NCI-H1694 (cell line): ENCODE data around the gene ERCC6L2.

Experiments
- DNase-seq: peaks from one replicate; lab custom pipeline; 2025; lab: John Stamatoyannopoulos, UW

ERCC6L2 gene, protein sequence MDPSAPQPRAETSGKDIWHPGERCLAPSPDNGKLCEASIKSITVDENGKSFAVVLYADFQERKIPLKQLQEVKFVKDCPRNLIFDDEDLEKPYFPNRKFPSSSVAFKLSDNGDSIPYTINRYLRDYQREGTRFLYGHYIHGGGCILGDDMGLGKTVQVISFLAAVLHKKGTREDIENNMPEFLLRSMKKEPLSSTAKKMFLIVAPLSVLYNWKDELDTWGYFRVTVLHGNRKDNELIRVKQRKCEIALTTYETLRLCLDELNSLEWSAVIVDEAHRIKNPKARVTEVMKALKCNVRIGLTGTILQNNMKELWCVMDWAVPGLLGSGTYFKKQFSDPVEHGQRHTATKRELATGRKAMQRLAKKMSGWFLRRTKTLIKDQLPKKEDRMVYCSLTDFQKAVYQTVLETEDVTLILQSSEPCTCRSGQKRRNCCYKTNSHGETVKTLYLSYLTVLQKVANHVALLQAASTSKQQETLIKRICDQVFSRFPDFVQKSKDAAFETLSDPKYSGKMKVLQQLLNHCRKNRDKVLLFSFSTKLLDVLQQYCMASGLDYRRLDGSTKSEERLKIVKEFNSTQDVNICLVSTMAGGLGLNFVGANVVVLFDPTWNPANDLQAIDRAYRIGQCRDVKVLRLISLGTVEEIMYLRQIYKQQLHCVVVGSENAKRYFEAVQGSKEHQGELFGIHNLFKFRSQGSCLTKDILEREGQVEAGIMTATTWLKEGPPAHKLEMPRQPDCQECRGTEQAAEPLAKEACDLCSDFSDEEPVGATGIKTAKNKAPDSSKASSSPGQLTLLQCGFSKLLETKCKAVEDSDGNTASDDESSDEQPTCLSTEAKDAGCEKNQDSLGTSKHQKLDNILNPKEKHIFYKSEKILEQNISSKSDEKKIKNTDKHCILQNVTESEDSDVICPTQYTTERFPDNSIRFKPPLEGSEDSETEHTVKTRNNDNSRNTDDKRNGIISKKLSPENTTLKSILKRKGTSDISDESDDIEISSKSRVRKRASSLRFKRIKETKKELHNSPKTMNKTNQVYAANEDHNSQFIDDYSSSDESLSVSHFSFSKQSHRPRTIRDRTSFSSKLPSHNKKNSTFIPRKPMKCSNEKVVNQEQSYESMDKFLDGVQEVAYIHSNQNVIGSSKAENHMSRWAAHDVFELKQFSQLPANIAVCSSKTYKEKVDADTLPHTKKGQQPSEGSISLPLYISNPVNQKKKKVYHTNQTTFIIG (N-terminal part only)

DNA sequence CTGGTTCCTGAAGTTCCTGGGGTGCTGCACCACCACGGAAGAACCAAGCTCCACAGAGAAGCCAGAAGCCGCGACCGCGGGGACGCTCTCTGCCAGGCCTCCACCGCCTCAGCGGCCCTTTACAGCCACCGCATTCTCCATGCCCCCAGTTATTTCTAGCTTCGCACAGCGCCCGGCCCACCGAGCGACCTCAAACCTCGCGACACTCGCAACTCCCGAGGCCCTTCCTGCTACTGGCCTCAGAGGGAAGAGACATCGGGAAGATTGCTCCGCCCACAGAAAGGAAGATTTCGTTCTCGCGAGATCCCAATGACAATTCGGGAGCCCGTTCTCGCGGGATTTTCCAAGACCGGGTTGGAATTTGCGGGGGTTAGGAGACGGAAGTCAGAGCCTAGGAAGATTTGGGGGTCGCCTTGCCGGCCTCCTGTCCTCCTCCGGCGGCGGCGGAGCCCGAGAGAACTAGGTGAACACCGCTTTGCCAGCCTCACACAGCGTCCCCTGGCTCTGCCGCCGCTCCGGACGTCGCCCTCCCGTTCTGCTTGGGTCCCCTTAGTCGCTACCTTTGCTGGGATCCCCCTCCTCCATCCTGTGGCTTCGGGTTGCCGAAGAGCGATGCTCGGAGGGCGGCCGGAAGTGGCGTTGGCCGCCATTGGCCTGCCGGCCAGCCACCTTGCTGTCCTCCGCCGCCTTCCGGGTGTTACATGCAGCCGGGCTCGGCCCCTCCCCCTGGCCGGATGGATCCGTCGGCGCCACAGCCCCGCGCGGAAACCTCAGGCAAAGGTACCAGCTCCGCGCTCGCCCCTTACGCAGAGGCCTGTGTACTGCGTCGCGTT, at the start of gene ERCC6L2:
Gene ERCC6L2, plus strand, starts transcription at position 387 of the 833 bp plus-strand sequence. Its CDS starts 348 bp downstream, at position 735.
- DNase-seq = peak; percentile 96

DNA sequence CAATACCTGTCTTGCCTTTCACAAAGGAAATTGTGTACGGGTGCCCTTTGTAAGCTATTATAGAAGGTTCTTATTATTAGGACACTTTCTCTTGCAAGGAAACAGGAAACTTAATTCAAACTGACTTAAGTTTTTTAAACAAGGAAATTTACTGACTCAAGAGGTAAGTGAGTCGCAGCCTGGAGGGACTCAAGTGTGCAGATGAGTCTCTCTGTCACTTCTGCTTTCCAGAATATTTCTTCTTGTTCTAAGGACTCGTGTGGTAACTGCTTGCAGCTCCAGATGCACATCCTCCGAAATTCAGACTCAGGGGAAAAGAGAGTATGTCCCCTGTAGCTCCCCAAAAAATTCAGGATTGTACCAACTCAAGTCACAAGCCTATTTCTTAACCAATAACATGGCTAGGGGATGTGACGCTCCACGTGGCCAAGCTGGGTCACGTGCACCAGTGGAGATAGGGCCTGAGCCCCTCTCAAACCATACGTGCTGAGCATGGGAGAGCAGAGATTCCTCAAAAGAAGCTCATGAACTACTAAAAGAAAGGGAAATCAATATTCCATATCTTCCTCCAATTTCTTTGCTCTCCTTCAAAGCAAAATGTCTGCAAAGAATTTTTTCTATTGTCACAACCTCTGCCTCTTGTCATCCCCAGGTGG, 49.2 kb upstream of the ERCC6L2 start:
- no peak for DNase-seq

DNA sequence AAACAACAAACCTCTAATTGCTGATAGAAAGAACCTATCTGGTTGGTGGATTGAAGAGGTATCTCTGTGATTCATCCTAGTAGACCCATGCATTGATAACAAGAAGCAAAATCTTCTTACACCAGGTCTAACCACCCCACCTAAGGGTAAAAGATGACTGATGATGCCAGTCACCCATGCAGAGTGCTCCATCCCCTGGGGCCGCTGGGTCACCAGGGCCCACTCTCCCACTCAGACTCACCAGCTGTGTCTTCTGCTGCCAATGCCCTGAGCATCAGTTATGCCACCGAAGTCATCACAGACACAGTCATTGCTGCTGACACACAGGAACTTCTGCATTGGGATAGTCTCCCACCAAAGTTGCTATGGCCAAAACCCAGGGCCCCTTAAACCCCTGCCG, 44.7 kb upstream of the ERCC6L2 start:
- no peak for DNase-seq

DNA sequence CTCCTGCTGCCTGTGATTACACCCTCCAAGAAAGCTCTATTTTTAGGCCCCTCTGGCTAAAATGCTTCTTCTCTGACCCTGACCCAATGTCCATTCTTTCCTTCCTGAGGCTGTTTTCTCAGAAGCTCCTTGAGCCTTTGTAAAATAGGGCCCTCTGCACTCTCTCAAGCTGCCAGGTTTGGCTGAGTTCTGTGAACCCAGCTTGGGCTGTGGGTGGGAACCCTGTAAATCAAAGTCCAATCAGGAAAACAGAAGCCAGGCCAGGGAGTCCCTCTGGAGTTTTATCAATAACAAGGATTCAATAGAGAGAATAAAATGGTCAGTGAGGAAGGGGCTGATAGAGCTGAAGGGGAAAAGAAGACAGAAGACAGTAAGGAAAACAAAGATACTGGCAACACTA, 43.7 kb upstream of the ERCC6L2 start:
- no peak for DNase-seq

DNA sequence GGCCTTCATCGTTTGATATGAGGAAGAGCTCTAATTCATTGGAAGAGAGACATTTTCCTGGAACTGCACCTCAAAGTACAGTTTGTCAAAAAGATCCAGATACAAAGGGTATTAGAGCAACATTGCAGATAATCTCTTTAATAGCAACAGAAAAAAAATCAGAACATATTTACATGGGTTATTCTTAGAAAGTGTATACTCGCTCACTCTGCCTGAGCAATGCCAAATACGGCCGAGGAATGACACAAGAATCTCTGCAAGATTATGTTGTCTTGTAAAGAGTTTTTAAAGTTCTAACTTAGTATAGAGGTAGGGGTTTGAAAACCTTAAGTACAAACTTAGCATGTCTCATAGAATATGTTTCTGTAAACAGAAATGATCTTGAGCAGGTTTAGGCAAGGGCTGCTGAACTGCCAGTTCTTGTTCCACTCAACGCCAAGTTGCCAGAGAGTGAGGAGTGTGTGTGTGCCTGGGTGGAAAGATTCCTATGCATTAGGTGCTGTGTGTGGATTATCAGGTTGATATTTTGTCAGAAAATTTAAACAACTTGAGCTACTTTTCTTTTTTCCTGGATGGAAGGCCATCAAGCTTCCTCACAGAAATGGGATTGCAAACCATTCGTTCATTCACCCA, 41.8 kb upstream of the ERCC6L2 start:
- no peak for DNase-seq

DNA sequence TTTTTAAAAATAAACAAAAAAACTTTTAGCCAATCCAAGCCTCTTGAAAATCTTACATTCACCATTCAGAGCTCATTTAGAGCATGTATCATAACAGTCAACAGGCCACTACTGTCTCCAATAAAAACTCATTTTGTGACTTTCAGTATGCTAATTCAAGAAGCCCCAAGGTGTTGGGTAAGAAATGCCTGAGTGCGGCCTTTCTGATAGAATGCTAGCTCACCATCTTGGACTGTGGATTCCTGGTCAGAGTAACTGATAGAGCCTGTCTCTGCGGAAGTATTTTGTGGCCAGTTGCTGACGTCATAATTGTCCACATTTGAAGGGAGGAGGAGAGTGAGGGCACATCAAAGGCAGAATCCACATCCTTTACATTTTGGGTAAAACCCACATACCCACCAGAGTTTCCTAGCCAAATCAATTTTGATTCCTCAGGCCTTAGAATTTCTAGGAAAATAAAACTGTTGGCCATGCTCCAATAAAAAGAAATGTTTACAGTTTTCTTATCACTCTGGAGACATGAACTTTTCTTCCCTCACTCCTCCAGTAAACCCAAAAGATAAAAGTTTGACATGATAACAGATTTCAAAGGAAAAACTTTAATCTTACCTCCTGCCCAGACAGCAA, 41.1 kb upstream of the ERCC6L2 start:
- DNase-seq = no peak

DNA sequence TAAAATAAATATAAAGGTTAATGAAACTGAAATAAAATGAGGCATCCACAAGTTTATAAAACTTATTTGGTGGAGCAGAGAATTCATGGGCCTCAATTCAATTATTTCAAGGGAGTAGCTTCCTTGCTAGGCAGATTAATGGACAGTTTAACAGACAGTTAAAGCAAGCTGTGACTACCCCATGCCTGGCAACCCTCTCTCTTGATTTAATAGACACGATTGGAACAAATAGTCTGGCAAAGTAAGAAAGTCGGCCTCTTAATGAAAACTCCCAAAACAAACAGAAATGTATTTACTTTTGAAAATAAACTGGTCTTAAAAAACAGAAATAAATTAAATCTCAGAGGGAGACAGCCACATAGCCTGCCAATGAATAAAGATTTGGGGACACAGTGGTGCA, 40.1 kb upstream of the ERCC6L2 start:
- no peak for DNase-seq

DNA sequence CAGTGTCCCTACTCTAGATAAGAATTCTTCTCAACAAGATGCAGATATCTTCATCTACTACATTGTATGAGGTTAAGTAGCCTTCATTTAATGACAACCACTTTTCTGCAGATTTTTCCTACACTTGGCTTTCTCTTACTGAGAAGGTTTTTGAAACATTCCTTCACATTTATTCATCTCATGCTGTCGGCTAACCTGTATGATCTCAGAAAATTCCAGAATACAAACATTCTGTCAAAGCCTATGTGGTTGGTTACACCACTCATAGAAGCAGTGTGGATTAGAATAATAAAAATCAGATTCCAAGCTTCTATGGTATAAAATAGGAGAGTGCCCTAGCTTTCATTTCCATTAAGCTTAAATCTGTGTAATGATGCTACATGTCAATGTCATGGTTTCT, 39.4 kb upstream of the ERCC6L2 start:
- DNase-seq = no peak

DNA sequence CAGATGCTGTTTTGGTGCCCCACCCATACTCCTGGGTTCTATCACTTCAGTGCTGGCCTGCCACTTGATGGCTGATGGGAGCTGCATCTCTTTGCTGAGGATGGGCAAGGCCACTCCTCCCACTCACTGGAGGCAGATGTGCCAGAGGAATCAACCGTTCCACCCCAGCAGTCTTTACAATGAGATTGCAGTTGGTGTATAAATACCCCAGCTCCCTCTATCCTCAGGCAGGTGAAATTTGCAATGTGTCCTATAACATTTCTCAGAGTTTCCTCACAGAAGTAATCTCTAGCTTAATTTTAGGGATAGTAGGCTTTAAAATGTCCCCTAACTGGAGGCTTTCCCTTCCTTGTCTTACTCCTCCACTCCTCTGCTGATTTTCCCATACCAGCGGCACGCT, 36.5 kb upstream of the ERCC6L2 start:
- no peak for DNase-seq

DNA sequence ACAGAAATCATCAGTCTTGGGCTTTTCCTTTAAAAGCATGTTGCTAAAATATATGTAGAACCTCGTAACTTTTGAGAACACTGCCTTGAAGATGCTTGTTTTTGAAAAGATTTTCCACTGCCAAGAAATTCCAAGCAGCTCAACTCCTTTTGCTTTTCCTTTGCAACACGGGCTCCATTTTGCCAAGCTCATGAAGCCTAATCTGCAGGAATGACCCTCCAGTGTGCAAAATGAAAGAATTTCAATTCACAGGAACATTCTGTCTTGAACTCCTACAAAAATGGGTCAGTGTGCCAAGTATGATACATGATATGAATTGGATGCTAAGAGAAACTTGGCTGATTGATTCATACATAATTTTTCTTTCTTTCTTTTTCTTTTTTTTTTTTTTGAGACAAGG, 35.4 kb upstream of the ERCC6L2 start:
- DNase-seq = no peak

DNA sequence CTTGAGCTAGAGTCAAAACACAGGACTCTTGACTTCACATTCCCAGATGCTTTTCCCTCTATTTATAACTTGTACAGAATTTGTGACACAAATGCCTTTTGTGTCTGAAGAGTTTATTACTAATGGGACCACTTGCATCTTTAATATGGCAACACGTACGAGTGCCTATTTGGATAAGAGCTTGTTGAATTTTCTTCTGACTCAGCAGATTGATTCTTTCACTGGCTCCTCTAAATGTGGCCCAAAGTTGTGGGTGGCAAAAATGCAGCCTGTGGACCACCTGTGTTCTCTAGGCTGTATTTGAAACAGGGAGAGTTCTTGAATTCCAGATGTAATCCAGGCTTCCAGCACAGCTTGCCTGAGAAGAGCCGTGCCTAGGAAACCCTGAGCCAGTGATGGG, 34.1 kb upstream of the ERCC6L2 start:
- DNase-seq = no peak

DNA sequence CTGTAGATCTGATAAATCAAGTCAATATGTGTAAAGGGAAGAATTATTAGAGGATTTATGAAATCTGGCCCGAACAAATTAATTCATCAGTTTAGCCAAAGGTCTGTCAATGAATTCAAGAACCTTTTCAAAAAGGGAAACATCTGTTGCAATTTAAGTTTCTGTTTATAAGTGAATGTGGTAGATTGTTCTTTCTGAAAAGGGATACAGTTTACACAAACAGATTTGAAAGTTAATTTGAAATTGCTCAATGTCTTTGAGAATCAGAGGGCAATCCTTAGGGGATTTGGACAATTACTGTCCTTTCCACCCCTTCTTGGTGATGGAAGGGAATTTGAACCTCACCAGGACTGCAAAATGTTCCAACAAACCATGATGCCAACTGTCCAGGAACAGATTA, 29.7 kb upstream of the ERCC6L2 start:
- no peak for DNase-seq

DNA sequence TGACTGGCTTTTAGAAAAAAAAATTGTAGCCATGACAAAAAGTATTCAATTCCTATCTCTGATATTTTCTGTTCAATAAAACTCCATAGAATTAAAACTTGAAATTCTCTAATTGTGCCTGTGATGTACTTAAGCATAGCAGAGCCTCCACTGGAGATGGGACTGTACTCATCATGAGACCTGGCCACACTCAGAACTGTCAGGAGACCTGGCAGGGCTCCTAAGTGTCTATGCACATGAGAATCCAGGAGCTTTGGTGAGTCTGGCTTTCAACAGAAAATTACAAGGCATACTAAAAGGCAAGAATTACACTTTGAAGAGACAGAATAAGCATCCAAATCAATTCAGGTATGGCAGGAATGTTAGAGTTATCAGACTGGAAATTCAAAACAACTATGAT, 26.7 kb upstream of the ERCC6L2 start:
- DNase-seq = no peak

DNA sequence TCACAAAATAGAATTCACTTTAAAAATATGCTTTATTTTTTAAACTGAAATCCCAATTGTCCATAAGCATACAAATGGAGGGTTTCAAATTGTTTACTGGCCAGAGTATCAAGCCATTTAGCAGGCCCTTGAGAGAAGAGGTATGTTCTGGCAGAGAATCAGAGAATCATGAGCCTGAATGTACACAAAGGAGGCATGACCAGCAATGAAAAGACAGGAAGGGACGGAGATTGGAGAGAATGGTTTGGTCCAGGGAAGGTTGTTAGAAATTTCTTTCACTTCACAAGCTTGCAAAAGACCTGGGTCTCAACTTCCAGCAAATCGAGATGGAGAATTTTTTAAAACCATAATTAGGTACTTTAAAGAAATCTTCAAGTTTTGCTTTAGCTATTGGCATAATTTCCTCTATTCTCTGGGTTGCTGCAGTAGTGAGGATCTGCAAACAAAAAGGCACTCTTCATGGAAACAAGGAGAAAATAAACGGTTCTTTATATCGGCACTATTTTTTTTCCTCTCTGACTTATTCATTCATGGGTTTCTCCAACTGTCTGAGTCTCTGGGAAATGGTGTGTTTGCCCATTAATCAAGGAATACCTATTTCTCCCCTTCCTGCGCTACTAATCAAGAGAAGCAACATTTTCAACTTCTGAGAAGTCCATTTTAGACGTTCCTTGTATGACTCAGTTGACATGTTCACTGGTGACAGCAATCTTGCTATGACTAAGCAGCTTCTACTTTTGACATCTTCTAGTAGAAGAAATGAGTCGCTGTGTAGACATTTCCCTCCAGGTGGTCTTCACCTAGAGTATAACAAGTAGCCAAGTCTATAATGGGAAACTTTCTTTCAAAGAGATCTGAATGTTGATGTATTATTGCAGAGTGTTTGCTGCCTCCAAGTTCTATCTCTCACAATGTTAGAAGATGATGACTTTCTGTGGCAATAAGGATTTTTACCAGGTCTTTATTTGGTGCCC, 23.1 kb upstream of the ERCC6L2 start:
- no peak for DNase-seq

DNA sequence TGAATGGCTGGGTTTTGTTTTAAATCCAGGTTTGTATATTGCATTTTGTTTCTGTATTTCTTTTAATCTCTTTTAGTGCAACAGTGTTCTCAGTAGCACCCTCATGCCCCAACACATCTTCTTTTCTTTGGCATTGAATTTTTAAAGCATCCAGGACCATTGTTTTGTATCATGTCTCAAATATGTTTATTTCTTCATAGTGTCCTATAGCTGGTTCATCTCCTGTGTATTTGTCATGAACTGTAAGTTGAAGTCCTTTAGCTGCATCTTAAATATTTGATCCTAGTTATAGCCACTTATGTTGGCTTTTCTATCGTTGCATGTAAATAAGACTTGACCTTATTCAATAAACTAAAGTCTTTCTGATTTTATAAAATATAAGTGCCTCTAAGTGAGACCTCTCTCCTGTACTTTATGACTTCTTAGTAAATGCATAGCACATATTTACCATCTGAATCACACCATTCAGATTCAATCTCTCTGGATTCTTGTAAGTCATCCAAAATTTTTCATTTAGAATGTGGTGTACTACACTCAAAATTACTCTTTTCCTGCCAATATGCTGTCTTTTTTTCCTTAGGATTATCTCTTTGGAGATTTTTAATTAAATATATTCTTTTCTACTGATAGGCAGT, 21.0 kb upstream of the ERCC6L2 start:
- no peak for DNase-seq

DNA sequence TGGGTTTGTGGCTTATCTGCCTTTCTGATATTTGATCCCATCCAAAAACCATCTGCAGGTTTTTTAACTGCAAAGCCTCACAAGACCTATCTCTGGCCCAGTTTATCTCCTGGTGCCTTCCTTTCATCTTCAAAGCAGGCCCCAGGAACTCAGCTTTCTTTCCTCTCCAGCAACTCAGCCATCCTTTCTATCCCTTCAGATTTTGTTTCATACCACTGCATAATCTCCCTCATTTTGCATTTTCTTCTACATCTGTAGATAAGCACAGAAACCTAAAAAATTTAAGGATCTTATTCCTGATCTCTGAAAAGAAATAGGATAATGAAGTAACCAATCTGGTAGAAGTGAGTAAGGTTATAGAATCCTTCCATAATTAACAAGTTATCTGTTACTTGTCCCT, 19.5 kb upstream of the ERCC6L2 start:
- DNase-seq = no peak

DNA sequence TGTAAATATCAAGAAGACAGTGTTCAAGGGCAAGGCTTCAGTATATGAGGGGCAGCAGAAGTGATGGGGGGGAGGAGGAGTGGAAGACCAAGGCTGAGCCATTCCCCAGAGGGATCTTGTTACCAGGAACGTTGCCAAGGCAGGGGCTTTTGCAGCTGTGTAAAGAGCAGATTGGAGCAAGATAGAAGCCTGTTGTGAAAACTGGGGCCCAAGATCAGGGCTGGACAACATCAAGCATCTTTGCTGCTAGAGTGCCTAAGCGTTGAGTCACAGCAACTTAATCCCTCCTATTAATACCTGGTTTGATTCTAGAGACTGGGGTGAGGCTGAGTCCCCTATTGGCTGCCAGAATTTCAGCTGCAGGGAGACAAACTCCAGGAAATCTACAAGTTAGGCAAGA, 18.4 kb upstream of the ERCC6L2 start:
- DNase-seq = peak; percentile 28

DNA sequence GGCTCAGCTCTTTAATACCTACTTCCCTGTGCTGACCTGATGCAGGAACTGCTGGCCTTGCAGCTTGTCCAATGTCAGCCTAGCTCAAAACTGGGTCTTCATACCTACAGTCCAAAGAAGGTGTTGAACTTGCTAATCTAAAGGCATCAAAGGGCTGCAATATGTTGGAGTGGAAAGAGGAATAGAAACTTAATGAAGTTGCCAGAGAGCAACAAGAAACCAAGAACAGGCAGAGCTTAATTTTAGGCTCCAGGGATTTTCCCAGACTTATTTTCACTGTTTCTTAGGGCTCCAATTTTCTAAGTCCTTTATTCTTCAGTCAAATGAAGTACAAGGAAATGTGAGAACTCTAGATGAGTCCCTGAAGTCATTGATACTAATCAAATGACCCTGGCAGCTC, 17.6 kb upstream of the ERCC6L2 start:
- DNase-seq = no peak
